HEK293 (cell line): Measurements from ENCODE around the gene DNER.

Experiments used
- CTCF ChIA-PET: fragments of 350-600 bp; formaldehyde crosslinking; extraction: SDS; loops from one replicate; lab custom pipeline; 2021; ENCODE audit warnings: antibody characterized with exemption; lab: Yijun Ruan, JAX
- POLR2A ChIA-PET: fragments of 300-600 bp; formaldehyde crosslinking; extraction: SDS; loops from one replicate; lab custom pipeline; 2020; ENCODE audit warnings: antibody characterized with exemption, inconsistent platforms; lab: Yijun Ruan, JAX
- H3K27ac ChIP-seq: fragments of 200-500 bp; sonication (Bioruptor generic); 2 replicates; pipeline ENCODE4 v1.5.1; 2014; ENCODE audit warnings: low read depth, low read length, control low read depth, inconsistent platforms; ENCODE audit errors: extremely low read depth
- H3K36me3 ChIP-seq, 2 experiments: fragments of 200-500 bp in 1 of 2; sonication (Bioruptor generic) in 1 of 2; 1 replicate in 1 of 2; 2 replicates in 1 of 2; pipeline ENCODE4 v1.5.1; 2014 to 2017; ENCODE audit warnings: inconsistent platforms in 2 of 2, low read length in 2 of 2; ENCODE audit not compliant: control insufficient read depth in 2 of 2, insufficient read depth in 1 of 2
- H3K4me1 ChIP-seq: fragments of 200-500 bp; sonication (Bioruptor generic); 2 replicates; pipeline ENCODE4 v1.5.1; 2014; ENCODE audit warnings: mild to moderate bottlenecking, low read length, inconsistent platforms; ENCODE audit not compliant: control insufficient read depth, insufficient read depth
- H3K4me3 ChIP-seq: 2 replicates; pipeline ENCODE4 v1.5.1; 2011; ENCODE audit warnings: low read depth, mild to moderate bottlenecking, control low read depth, low read length, moderate library complexity
- H3K9me3 ChIP-seq: fragments of 200-500 bp; sonication (Bioruptor generic); 2 replicates; pipeline ENCODE4 v1.5.1; 2014; ENCODE audit warnings: low read depth, low read length, inconsistent platforms; ENCODE audit not compliant: control insufficient read depth, insufficient read depth
- HOXD13 ChIP-seq: sonication (generic); formaldehyde crosslinking; IDR thresholded peaks from 2 replicates; pipeline ENCODE4 v1.8.0; 2022; ENCODE audit warnings: missing genetic modification reagents, borderline replicate concordance
- IKZF3 ChIP-seq: fragments of 450-650 bp; IDR thresholded peaks from 2 replicates; pipeline ENCODE4 v1.5.0; 2018; ENCODE audit warnings: missing biosample characterization, mild to moderate bottlenecking, missing genetic modification characterization, moderate library complexity
- KLF10 ChIP-seq: fragments of 450-650 bp; IDR thresholded peaks from 2 replicates; pipeline ENCODE4 v1.5.1; 2018; ENCODE audit warnings: missing biosample characterization, mild to moderate bottlenecking, missing genetic modification characterization
- OSR2 ChIP-seq: fragments of 450-650 bp; formaldehyde crosslinking; IDR thresholded peaks from 2 replicates; pipeline ENCODE4 v1.5.1; 2016; ENCODE audit warnings: missing biosample characterization, missing genetic modification characterization
- REPIN1 ChIP-seq: fragments of 450-650 bp; formaldehyde crosslinking; IDR thresholded peaks from 2 replicates; pipeline ENCODE4 v1.5.1; 2017; ENCODE audit warnings: missing biosample characterization, missing genetic modification characterization, low read depth
- SCRT1 ChIP-seq: fragments of 450-650 bp; formaldehyde crosslinking; IDR thresholded peaks from 2 replicates; pipeline ENCODE4 v1.5.1; 2016; ENCODE audit warnings: missing biosample characterization, missing genetic modification characterization, borderline replicate concordance
- SP3 ChIP-seq: fragments of 450-650 bp; formaldehyde crosslinking; IDR thresholded peaks from 2 replicates; pipeline ENCODE4 v1.5.1; 2016; ENCODE audit warnings: missing biosample characterization, missing genetic modification characterization
- ZFP3 ChIP-seq: fragments of 450-650 bp; formaldehyde crosslinking; IDR thresholded peaks from 2 replicates; pipeline ENCODE4 v1.5.1; 2016; ENCODE audit warnings: low read depth, missing biosample characterization, missing genetic modification characterization
- ZNF16 ChIP-seq: fragments of 450-650 bp; formaldehyde crosslinking; IDR thresholded peaks from 2 replicates; pipeline ENCODE4 v1.5.1; 2016; ENCODE audit warnings: low read depth, missing biosample characterization, missing genetic modification characterization
- ZNF19 ChIP-seq: fragments of 450-650 bp; formaldehyde crosslinking; IDR thresholded peaks from 2 replicates; pipeline ENCODE4; 2016; ENCODE audit warnings: missing biosample characterization, missing genetic modification characterization, low read depth
- ZNF248 ChIP-seq: fragments of 450-650 bp; formaldehyde crosslinking; IDR thresholded peaks from 2 replicates; pipeline ENCODE4 v1.5.1; 2017; ENCODE audit warnings: missing biosample characterization, missing genetic modification characterization
- ZNF324 ChIP-seq: fragments of 450-650 bp; formaldehyde crosslinking; IDR thresholded peaks from 2 replicates; pipeline ENCODE4 v1.5.1; 2016; ENCODE audit warnings: missing biosample characterization, missing genetic modification characterization
- ZNF341 ChIP-seq: fragments of 450-650 bp; formaldehyde crosslinking; IDR thresholded peaks from 2 replicates; pipeline ENCODE4; 2016; ENCODE audit warnings: low read depth, missing biosample characterization, missing genetic modification characterization
- ZNF391 ChIP-seq: fragments of 450-650 bp; formaldehyde crosslinking; IDR thresholded peaks from 2 replicates; pipeline ENCODE4 v1.5.1; 2016; ENCODE audit warnings: low read depth, missing biosample characterization, missing genetic modification characterization, borderline replicate concordance
- ZNF529 ChIP-seq: fragments of 450-650 bp; formaldehyde crosslinking; IDR thresholded peaks from 2 replicates; pipeline ENCODE4 v1.5.1; 2017; ENCODE audit warnings: missing genetic modification characterization, missing biosample characterization; ENCODE audit not compliant: insufficient replicate concordance
- ZNF548 ChIP-seq: fragments of 450-650 bp; formaldehyde crosslinking; IDR thresholded peaks from 2 replicates; pipeline ENCODE4 v1.5.1; 2016; ENCODE audit warnings: missing biosample characterization, missing genetic modification characterization
- ZNF571 ChIP-seq: fragments of 450-650 bp; formaldehyde crosslinking; IDR thresholded peaks from 2 replicates; pipeline ENCODE4 v1.5.0; 2017; ENCODE audit warnings: missing biosample characterization, missing genetic modification characterization
- ZNF624 ChIP-seq: fragments of 450-650 bp; formaldehyde crosslinking; IDR thresholded peaks from 2 replicates; pipeline ENCODE4 v1.5.1; 2017; ENCODE audit warnings: missing biosample characterization, missing genetic modification characterization
- ZSCAN23 ChIP-seq: fragments of 450-650 bp; formaldehyde crosslinking; IDR thresholded peaks from 2 replicates; pipeline ENCODE4 v1.5.1; 2016; ENCODE audit warnings: missing biosample characterization, missing genetic modification characterization
- TF ChIP-seq, protein P1 (sequence below): fragments of 450-650 bp; formaldehyde crosslinking; IDR thresholded peaks from 2 replicates; pipeline ENCODE4 v1.5.1; 2016; ENCODE audit warnings: missing biosample characterization, missing genetic modification characterization
- TF ChIP-seq, protein P2 (sequence below): fragments of 450-650 bp; formaldehyde crosslinking; IDR thresholded peaks from 2 replicates; pipeline ENCODE4 v1.5.1; 2016; ENCODE audit warnings: missing biosample characterization, missing genetic modification characterization
- TF ChIP-seq, protein P3 (sequence below): fragments of 450-650 bp; formaldehyde crosslinking; IDR thresholded peaks from 2 replicates; pipeline ENCODE4 v1.5.1; 2017; ENCODE audit warnings: missing biosample characterization, mild to moderate bottlenecking, missing genetic modification characterization, moderate library complexity
- TF ChIP-seq, protein P4 (sequence below): fragments of 450-650 bp; formaldehyde crosslinking; IDR thresholded peaks from 2 replicates; pipeline ENCODE4 v1.5.1; 2016; ENCODE audit warnings: missing biosample characterization, missing genetic modification characterization
- TF ChIP-seq, protein P5 (sequence below): fragments of 450-650 bp; formaldehyde crosslinking; IDR thresholded peaks from 2 replicates; pipeline ENCODE4 v1.5.1; 2016; ENCODE audit warnings: missing biosample characterization, missing genetic modification characterization
- TF ChIP-seq, protein P6 (sequence below): fragments of 450-650 bp; IDR thresholded peaks from 2 replicates; pipeline ENCODE4 v1.5.1; 2018; ENCODE audit warnings: missing biosample characterization, missing genetic modification characterization

The DNER gene

DNA sequence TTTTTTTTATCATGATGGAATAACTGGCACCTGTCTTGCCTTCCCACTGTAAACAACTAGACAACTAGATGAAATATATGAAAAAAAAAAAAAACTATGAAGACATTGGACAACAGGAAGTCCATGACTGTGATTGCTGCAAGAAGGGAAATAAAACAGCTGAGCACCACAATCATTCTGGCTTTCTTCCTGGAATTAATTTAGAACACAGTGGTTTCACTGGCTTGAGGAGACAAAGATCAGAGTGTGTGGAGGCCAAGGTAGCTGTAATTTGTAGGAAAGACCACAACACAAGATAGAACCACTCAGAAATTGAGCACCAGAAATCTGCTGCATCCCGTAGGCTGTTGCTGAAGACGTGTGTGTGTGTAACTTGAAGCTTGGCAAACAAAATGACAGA, 322.2 kb downstream of the DNER start:
- no peak for TF ChIP-seq ZFP3 (tag by site-specific recombination)
- TF ChIP-seq ZNF19 (tag by site-specific recombination), result no peak
- no peak for TF ChIP-seq HOXD13
- no peak for TF ChIP-seq ZNF624 (tag by site-specific recombination)
- no peak for TF ChIP-seq OSR2 (tag by site-specific recombination)
- ChIA-PET CTCF (no interaction called here), POLR2A (no interaction called here)
- Histone ChIP-seq H3K27ac (no peak overlapping the region), H3K36me3 (no peaks in the 10 kb centered on the region), H3K4me1 (no peaks in the 10 kb centered on the region), H3K9me3 (no peaks in the 10 kb centered on the region), H3K4me3 (no peak overlapping the region)

DNA sequence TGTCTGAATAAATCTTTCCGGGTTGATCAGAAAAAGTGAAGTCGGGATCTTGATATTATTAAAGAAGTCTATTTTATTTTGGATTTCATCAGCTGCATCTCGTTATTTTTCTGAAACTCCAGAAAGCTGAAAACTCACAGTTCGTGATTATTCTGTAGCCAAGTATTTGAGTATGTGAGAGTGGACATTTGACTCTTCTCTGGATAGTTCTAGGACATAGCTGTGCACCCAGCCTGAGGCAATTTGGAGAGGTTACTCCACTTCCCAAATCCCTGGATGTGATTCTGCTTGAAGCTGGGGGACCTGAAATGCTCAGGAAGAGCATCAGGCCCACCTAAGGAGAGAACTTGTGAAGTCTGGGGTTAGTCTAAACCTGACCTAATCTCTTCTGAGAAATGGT, 325.6 kb downstream of the DNER start:
- no peak overlapping the region for H3K4me3 ChIP-seq
- CTCF ChIA-PET, result interaction anchor here (0.6 to 0.7 kb wide), 2 partner anchors 321 to 678 kb away, joined by 3 read pairs; no protein-coding TSS in a partner anchor
- H3K36me3 ChIP-seq, result no peaks in the 10 kb centered on the region
- H3K4me1 ChIP-seq, result no peaks in the 10 kb centered on the region
- no peaks in the 10 kb centered on the region for H3K9me3 ChIP-seq
- no peak overlapping the region for H3K27ac ChIP-seq
- POLR2A ChIA-PET, result interaction anchor here (0.6 kb wide), 1 partner anchor 152 kb away, joined by 3 read pairs; no protein-coding TSS in a partner anchor
- no peak for TF ChIP-seq ZNF341 (tag by site-specific recombination)
- TF ChIP-seq ZNF16 (tag by site-specific recombination), result no peak
- TF ChIP-seq, protein P1, sequence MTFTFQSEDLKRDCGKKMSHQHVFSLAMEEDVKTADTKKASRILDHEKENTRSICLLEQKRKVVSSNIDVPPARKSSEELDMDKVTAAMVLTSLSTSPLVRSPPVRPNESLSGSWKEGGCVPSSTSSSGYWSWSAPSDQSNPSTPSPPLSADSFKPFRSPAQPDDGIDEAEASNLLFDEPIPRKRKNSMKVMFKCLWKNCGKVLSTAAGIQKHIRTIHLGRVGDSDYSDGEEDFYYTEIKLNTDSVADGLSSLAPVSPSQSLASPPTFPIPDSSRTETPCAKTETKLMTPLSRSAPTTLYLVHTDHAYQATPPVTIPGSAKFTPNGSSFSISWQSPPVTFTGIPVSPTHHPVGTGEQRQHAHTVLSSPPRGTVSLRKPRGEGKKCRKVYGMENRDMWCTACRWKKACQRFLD (tag by site-specific recombination), result no peak
- TF ChIP-seq ZNF19 (tag by site-specific recombination), result no peak
- TF ChIP-seq ZNF529 (tag by site-specific recombination), result no peak
- no peak for TF ChIP-seq ZSCAN23 (tag by site-specific recombination)
- no peak for TF ChIP-seq ZNF248 (tag by site-specific recombination)
- TF ChIP-seq, protein P2, sequence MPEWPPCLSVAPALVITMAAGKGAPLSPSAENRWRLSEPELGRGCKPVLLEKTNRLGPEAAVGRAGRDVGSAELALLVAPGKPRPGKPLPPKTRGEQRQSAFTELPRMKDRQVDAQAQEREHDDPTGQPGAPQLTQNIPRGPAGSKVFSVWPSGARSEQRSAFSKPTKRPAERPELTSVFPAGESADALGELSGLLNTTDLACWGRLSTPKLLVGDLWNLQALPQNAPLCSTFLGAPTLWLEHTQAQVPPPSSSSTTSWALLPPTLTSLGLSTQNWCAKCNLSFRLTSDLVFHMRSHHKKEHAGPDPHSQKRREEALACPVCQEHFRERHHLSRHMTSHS (tag by site-specific recombination), result no peak
- TF ChIP-seq, protein P3, sequence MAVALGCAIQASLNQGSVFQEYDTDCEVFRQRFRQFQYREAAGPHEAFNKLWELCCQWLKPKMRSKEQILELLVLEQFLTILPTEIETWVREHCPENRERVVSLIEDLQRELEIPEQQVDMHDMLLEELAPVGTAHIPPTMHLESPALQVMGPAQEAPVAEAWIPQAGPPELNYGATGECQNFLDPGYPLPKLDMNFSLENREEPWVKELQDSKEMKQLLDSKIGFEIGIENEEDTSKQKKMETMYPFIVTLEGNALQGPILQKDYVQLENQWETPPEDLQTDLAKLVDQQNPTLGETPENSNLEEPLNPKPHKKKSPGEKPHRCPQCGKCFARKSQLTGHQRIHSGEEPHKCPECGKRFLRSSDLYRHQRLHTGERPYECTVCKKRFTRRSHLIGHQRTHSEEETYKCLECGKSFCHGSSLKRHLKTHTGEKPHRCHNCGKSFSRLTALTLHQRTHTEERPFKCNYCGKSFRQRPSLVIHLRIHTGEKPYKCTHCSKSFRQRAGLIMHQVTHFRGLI (tag by site-specific recombination), result no peak
- TF ChIP-seq, protein P4, sequence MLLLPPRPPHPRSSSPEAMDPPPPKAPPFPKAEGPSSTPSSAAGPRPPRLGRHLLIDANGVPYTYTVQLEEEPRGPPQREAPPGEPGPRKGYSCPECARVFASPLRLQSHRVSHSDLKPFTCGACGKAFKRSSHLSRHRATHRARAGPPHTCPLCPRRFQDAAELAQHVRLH (tag by site-specific recombination), result no peak
- TF ChIP-seq KLF10 (tag by site-specific recombination), result no peak
- TF ChIP-seq IKZF3 (tag by site-specific recombination), result no peak

DNA sequence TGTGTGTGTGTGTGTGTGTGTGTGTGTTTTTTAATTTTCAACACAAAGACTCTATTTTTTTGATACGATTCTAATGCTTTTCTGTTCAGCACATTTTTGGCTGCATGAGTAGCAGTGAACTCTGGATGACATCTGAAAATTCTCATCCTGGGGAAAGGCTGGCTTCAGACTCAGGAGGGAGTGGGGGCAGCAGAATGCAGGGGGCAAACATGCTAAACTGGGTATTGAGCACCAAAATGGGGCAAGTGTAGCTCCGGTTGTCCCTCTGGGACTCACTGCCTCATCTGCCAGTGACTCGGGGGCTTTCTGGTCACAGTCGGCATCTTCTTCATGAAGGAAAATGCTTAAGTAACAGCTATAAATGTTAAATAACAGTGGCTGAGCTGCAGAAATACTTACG, 326.5 kb downstream of the DNER start:
- ChIA-PET POLR2A (interaction anchor here (0.6 kb wide), 1 partner anchor 151 kb away, joined by 3 read pairs; no protein-coding TSS in a partner anchor), CTCF (interaction anchor here (0.7 kb wide), 1 partner anchor 65 kb away, joined by 3 read pairs; no protein-coding TSS in a partner anchor)
- Histone ChIP-seq H3K27ac (no peak overlapping the region), H3K4me1 (no peaks in the 10 kb centered on the region), H3K36me3 (no peaks in the 10 kb centered on the region), H3K4me3 (no peak overlapping the region), H3K9me3 (no peaks in the 10 kb centered on the region)
- TF ChIP-seq REPIN1 (no peak), SCRT1 (tag by site-specific recombination) (no peak), SP3 (no peak), ZNF391 (tag by site-specific recombination) (no peak), ZNF324 (tag by site-specific recombination) (no peak), ZNF624 (tag by site-specific recombination) (no peak), ZNF571 (tag by site-specific recombination) (no peak), ZNF16 (tag by site-specific recombination) (no peak), ZNF548 (tag by site-specific recombination) (no peak)
- TF ChIP-seq, protein P5, sequence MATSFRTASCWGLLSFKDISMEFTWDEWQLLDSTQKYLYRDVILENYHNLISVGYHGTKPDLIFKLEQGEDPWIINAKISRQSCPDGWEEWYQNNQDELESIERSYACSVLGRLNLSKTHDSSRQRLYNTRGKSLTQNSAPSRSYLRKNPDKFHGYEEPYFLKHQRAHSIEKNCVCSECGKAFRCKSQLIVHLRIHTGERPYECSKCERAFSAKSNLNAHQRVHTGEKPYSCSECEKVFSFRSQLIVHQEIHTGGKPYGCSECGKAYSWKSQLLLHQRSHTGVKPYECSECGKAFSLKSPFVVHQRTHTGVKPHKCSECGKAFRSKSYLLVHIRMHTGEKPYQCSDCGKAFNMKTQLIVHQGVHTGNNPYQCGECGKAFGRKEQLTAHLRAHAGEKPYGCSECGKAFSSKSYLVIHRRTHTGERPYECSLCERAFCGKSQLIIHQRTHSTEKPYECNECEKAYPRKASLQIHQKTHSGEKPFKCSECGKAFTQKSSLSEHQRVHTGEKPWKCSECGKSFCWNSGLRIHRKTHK (tag by site-specific recombination), result no peak
- TF ChIP-seq, protein P6, sequence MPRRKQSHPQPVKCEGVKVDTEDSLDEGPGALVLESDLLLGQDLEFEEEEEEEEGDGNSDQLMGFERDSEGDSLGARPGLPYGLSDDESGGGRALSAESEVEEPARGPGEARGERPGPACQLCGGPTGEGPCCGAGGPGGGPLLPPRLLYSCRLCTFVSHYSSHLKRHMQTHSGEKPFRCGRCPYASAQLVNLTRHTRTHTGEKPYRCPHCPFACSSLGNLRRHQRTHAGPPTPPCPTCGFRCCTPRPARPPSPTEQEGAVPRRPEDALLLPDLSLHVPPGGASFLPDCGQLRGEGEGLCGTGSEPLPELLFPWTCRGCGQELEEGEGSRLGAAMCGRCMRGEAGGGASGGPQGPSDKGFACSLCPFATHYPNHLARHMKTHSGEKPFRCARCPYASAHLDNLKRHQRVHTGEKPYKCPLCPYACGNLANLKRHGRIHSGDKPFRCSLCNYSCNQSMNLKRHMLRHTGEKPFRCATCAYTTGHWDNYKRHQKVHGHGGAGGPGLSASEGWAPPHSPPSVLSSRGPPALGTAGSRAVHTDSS, result no peak
